GM12874 (cell line): ENCODE results near the gene RBM19.

ENCODE experiments used
- TF ChIP-seq, protein P1 (sequence below): IDR thresholded peaks from 2 replicates; pipeline ENCODE4 v1.5.1; 2011; ENCODE audit warnings: low read depth, mild to moderate bottlenecking, control low read depth, low read length, moderate library complexity; ENCODE audit not compliant: insufficient read depth

The RBM19 gene

DNA sequence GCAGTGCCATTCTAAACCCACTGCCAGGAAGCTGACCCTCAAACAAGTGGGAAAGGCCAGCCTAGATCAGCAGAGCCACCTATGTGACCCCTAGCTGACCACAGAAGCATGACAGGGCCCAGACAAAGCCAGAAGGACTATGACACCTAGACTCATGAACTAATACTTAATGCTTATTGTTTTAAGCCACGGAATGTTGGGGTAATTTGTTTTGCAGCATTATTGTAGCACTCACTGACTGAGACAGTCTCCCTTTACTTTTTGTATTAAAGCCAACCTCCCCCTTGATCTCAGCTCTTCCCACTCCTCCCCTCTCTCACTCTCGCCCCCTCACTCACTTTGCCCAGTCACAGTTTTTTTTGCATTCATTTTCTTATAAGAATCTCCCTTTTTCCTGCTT is 186.4 kb downstream of the RBM19 start:
- TF ChIP-seq, protein P1, sequence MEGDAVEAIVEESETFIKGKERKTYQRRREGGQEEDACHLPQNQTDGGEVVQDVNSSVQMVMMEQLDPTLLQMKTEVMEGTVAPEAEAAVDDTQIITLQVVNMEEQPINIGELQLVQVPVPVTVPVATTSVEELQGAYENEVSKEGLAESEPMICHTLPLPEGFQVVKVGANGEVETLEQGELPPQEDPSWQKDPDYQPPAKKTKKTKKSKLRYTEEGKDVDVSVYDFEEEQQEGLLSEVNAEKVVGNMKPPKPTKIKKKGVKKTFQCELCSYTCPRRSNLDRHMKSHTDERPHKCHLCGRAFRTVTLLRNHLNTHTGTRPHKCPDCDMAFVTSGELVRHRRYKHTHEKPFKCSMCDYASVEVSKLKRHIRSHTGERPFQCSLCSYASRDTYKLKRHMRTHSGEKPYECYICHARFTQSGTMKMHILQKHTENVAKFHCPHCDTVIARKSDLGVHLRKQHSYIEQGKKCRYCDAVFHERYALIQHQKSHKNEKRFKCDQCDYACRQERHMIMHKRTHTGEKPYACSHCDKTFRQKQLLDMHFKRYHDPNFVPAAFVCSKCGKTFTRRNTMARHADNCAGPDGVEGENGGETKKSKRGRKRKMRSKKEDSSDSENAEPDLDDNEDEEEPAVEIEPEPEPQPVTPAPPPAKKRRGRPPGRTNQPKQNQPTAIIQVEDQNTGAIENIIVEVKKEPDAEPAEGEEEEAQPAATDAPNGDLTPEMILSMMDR, result no peak

DNA sequence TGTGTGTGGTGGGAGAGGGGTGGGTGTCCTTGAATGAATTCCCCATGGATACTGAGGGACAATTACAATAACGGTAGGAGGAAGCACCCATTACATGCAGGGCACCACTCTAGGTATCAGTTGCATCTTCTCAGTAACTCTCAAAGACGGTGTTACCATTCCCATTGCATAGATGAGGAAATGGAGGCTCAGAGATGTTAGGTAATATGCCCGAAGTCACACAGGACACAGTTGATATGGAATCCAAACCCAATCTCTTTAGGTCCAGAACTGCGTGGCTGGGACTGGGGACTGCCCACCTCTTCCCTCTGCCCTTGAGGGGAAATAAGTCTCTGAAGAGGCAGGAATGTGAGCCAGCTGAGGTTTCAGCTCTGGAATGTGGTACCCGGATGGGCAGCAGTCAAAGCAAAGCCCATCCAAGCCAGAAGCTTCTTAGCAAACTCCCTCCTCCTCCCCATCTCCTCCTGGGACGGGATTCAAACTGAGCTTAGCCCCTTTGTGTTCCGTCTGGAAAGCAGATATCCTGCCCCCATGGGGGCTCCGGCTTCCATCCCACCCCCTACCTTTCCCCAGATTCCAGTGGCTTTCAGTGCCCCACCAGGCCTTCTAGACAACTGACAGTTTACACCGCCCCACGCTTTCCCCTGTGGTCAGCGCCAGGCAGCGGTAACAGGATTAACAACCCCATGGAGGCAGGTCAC is 187.5 kb downstream of the RBM19 start:
- TF ChIP-seq, protein P1, result no peak

DNA sequence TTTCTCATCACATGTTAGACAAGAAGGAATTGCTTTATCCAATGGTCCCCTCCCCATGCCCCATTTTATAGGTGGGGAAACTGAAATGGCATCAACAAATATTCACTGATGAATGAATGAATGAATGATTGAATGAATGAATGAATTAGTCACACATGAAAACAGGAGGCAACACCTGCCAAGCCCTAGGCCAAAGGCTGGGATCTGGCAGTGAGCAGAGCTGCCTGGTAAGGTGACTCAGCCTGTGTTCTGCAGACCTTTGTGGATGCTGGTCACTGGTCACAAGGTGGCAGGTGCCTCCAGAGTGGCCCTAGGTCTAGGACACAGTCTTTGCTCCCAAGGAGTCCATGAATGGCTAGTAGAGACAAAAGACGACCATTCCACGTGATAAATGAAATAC is 188.4 kb downstream of the RBM19 start:
- TF ChIP-seq, protein P1, result no peak

DNA sequence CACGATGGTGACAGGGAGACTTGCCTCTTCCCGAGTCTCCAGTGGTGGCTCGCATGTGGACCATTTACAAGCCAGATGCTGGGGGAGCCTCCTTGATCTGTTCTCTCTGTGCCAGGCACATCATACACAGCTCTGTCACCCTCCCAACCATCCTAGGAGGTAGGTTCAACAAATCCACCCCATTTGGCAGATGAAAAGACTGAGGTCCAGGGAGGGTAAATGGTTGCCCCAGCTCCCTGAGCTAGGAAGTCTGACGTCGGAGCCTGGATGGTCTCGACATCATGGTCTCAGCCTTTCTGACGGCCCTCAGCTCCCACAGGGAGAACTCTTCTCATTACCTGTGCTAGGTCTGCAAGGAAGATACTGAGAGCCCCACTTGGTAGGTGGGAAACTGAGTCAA is 189.6 kb downstream of the RBM19 start:
- TF ChIP-seq, protein P1, result no peak

DNA sequence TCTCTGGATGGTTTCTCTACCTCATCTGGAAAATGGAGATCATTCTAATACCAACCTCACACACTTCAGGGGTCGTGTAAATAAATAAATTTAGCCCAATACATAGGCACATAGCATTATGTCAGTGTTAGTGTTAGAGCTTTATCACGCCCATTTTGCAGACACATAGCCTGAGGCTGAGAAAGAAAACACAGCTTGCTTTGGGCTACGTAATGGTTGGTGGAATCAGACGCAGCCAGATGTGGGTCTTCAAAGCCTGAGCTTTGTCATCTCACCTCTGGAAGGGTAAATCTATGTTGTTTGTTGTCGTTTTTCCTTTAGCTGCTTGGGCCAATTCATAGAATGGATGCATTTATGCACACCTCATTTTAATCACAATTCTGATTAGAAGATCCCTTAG is 191.6 kb downstream of the RBM19 start:
- TF ChIP-seq, protein P1, result no peak

DNA sequence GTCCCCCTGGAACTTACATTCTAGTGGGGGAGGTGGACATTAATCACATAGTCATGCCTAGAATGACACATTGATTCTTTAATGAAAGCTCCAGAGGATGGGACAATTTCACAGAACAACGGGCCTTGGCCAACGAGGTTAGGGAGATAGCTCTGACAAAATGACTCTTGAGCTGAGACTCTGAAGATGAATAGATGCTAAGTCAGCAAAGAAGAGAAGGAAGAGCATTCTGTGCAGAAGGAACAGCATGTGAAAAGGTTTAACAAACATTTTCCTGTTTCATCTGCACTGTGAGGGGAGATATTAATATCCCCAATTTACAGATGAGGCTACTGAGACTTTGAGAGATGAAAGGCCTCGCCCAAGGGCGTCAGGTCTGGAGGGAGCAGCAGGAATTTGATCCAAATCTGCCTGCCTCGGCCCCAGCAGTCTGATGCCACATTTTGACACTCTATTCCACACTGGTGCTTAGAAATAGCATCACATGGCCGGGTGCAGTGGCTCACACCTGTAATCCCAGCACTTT is 193.6 kb downstream of the RBM19 start:
- TF ChIP-seq, protein P1, result no peak

DNA sequence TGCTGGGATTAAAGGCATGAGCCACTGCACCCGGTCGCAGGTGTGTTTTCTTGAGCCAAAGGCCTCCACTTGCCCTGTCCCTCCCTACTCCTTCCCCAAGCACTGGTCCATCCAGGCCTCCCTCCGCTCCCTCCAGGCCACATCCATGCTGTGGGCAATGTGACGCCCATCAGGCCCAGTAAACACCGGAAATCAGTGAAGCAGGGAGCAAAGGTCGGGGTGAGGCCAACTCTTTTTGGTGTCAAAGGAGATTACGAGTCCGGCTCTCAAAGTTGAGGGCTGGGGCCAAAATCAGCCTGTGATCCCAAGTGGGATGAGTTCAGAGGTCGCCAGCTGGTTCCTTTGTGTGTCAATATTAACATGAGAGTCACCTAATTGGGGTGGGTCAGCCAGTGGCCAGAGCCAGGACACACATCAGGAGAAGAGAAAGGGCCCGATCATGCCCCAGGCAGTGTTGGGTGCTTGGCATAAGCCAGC is 195.7 kb downstream of the RBM19 start:
- TF ChIP-seq, protein P1, result no peak
